IMR-90 (cell line): Measurements from ENCODE around the gene DPY19L1.

Source experiments
- BHLHE40 ChIP-seq: fragments of 150-350 bp; IDR thresholded peaks from 2 replicates; pipeline ENCODE4 v1.6.1; 2016; ENCODE audit warnings: mild to moderate bottlenecking, low read depth, low read length
- FOS ChIP-seq: fragments of 150-350 bp; IDR thresholded peaks from 2 replicates; pipeline ENCODE4 v1.6.1; 2016; ENCODE audit warnings: low read depth, low read length
- MAZ ChIP-seq: IDR thresholded peaks from 2 replicates; pipeline ENCODE4 v1.6.1; 2012; ENCODE audit warnings: low read depth, mild to moderate bottlenecking, low read length, improper control_type of control experiment, moderate library complexity, borderline replicate concordance
- MXI1 ChIP-seq: IDR thresholded peaks from 2 replicates; pipeline ENCODE4 v1.6.1; 2012; ENCODE audit warnings: low read depth, mild to moderate bottlenecking, low read length, moderate library complexity, borderline replicate concordance
- POLR2A ChIP-seq: IDR thresholded peaks from 2 replicates; pipeline ENCODE4 v1.6.1; 2012; ENCODE audit warnings: mild to moderate bottlenecking, low read depth, low read length
- RAD21 ChIP-seq: IDR thresholded peaks from 2 replicates; pipeline ENCODE4 v1.6.1; 2012; ENCODE audit warnings: low read length, improper control_type of control experiment
- SMC3 ChIP-seq: fragments of 150-350 bp; IDR thresholded peaks from 2 replicates; pipeline ENCODE4 v1.6.1; 2016; ENCODE audit warnings: low read depth, mild to moderate bottlenecking, antibody characterized with exemption, low read length, moderate library complexity
- TF ChIP-seq, protein P1 (sequence below): conservative IDR thresholded peaks from 2 replicates; pipeline ENCODE4 v1.5.1; 2012; ENCODE audit warnings: mild to moderate bottlenecking, low read depth, low read length, improper control_type of control experiment
- TF ChIP-seq, protein P2 (sequence below): fragments of 150-350 bp; IDR thresholded peaks from 2 replicates; pipeline ENCODE4 v1.6.1; 2016; ENCODE audit warnings: low read depth, mild to moderate bottlenecking, low read length, moderate library complexity, borderline replicate concordance
- TF ChIP-seq, protein P3 (sequence below): fragments of 150-350 bp; IDR thresholded peaks from 2 replicates; pipeline ENCODE4 v1.6.1; 2017; ENCODE audit warnings: mild to moderate bottlenecking, antibody characterized with exemption, low read length, low read depth

DNA sequence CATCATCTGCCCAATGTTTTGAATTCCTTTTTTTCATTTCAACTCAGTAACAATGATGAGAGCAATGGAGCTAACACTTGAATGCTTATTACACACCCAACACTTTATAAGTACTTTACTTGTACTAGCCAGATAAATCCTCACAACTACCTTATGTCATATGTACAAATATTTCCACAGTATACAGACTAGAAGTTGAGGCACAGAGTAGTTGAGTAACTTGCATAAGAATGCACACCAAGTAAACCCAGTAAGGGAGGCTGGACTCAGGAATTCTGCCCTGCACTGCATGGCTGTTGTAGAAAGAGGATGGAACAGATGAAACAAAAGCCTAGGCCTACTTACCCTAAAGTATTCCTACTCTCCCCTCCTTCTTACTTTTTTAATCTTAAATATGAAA, 15.8 kb downstream of the DPY19L1 start:
- TF ChIP-seq SMC3 = no peak
- TF ChIP-seq RAD21 = no peak
- TF ChIP-seq, protein P1, sequence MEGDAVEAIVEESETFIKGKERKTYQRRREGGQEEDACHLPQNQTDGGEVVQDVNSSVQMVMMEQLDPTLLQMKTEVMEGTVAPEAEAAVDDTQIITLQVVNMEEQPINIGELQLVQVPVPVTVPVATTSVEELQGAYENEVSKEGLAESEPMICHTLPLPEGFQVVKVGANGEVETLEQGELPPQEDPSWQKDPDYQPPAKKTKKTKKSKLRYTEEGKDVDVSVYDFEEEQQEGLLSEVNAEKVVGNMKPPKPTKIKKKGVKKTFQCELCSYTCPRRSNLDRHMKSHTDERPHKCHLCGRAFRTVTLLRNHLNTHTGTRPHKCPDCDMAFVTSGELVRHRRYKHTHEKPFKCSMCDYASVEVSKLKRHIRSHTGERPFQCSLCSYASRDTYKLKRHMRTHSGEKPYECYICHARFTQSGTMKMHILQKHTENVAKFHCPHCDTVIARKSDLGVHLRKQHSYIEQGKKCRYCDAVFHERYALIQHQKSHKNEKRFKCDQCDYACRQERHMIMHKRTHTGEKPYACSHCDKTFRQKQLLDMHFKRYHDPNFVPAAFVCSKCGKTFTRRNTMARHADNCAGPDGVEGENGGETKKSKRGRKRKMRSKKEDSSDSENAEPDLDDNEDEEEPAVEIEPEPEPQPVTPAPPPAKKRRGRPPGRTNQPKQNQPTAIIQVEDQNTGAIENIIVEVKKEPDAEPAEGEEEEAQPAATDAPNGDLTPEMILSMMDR = no peak
- TF ChIP-seq, protein P2, sequence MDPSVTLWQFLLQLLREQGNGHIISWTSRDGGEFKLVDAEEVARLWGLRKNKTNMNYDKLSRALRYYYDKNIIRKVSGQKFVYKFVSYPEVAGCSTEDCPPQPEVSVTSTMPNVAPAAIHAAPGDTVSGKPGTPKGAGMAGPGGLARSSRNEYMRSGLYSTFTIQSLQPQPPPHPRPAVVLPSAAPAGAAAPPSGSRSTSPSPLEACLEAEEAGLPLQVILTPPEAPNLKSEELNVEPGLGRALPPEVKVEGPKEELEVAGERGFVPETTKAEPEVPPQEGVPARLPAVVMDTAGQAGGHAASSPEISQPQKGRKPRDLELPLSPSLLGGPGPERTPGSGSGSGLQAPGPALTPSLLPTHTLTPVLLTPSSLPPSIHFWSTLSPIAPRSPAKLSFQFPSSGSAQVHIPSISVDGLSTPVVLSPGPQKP = no peak
- TF ChIP-seq FOS = no peak
- no peak for TF ChIP-seq BHLHE40
- no peak for TF ChIP-seq POLR2A
- TF ChIP-seq MAZ = no peak
- TF ChIP-seq, protein P3, sequence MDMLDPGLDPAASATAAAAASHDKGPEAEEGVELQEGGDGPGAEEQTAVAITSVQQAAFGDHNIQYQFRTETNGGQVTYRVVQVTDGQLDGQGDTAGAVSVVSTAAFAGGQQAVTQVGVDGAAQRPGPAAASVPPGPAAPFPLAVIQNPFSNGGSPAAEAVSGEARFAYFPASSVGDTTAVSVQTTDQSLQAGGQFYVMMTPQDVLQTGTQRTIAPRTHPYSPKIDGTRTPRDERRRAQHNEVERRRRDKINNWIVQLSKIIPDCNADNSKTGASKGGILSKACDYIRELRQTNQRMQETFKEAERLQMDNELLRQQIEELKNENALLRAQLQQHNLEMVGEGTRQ = no peak
- no peak for TF ChIP-seq MXI1
